NCI-H2171 (cell line): ENCODE results near the gene DET1.
A peak's percentile ranks its signal among the peaks of the same experiment; 100 is the strongest.
"Not testable (repeated sequence)": the region's sequence is repeated elsewhere in the genome, so short reads cannot be mapped to it uniquely, and the experiment has no call there.

Experiments used
- DNase-seq: peaks from one replicate; lab custom pipeline; 2025; lab: John Stamatoyannopoulos, UW

Gene DET1

DNA sequence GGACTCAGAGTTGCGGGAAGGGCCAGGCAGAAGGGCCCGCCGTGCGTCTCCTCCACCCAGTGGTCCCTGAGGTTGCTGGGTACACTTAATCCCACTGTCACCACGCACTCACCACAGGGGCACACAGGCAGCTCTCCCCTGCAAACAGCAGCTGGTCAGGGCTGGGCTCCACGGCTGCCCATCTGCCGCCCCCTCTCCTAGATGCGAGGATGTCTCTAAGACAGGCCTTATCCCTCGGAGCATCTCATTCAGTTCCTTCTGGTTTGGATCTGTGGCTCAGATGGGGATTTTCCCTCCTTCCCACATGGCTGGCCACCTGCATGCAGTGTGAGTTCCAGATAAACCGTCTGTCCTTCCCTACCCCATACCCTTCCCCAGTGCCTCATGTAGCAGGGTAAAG, 52.6 kb downstream of the DET1 start:
- peak; percentile 29 for DNase-seq

DNA sequence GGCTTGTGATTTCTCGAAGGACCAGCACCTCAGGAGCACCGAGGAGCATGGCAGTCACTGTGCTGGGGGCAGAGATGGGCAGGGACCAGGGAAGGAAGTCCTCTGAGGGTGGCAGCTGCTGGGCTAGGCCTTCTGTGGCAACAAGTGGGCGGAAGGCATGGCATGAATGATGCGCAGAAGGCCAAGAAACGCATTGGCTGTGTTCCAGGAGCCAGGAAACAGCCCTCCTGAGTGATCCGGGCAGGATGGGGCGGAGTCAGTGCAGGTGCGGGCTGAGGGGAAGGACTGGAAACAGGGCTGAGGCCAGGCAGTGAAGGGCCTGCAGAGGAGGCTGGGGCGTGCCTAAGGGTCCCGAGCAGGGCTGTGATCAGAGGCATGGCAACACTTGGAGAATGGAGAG, 55.3 kb downstream of the DET1 start:
- peak; percentile 23 for DNase-seq

GRCh38 chr15:88490036-88490435, 56.4 kb downstream of the DET1 start:
- DNase-seq: no peak

DNA sequence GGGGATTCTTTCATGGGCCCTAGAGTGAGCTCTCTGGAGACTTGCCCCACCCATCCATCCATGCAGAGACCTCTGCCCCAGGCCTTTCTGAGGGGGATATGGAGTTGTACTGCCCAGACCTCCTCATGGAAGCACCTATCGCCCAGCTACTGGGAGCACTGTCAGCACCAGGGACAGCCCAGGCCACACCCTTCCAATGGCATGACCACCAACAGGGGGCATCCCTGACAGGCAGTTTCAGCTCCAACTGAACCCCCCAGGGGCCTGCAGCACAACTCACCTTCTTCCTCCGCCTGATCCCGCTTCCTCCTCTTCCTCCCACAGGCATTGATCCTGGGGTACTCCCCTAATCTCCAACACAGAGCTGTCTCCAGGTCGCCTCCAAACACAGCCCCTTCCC, 57.2 kb downstream of the DET1 start:
- DNase-seq: no peak

DNA sequence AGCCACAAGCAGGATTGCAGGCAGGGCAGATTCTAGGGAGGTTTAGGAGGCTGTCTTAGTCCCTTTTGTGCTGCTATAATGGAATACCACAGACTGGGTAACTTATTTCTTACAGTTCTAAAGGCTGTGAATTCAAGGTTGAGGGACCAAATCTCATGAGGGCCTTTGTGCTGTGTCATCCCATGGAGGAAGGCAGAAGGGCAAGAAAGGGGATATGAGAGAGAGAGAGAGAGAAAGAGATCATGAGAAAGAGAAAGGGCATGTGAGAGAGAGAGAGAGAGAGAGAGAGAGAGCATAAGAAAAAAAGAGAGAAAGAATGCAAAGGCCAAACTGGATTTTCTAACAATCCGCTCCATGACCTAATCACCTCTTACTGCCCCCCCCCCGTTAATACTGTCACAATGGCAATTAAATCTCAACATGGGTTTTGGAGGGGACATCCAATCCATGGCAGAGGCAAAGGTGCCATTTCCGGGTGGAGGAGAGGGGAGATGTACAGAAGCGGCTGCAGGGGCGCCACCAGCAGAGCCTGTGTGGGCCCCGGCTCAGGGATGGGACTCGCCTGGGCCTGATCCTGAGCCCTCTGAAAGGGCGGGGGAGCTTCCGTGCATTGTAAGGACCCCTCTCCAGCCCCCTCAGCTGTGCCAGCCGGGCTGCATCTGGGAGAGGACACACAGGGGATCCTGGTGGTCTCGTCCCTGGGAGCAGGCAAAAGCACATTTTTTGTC, 58.5 kb downstream of the DET1 start:
- DNase-seq: no peak

- DNase-seq: no peak
Measured at GRCh38 chr15:88487178-88487795, 59.2 kb downstream of the DET1 start.

DNA sequence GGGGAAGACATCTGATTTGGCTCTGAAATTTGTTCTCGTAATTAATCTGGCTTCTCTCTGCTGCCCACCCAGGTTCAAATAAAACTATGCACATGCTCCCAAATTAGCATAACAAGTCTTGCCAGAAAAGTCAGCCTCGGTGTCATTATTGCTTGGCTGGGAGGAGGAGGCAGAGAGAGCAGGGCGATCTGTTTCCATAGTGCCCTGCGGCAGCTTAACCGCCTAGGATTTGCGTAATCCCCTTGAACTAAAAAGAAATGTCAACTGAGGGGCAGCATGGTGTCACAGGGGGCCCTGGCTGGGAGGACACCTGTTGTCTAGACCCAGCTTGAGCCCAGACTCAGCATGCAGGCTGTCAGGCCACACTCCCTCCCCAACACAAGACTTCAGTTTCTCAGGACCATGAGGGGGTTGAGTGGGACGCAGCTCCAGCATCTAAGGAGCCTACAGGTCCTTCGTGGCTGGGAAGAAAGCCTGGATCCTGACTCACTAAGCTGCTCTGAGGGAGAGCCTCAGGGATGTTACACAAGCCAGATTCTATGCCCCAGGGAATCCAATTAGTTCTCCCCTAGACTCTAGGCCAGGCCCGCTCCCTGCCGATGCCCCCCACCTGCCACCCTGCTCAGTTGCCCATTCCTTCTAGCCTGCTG, 61.7 kb downstream of the DET1 start:
- DNase-seq: no peak

GRCh38 chr15:88482263-88482662, 64.2 kb downstream of the DET1 start:
- no peak for DNase-seq

GRCh38 chr15:88480981-88481380, 65.5 kb downstream of the DET1 start:
- DNase-seq: no peak

- DNase-seq: no peak
Measured at GRCh38 chr15:88479169-88479568, 67.3 kb downstream of the DET1 start.

- DNase-seq: no peak
Measured at GRCh38 chr15:88477904-88478303, 68.6 kb downstream of the DET1 start.

DNA sequence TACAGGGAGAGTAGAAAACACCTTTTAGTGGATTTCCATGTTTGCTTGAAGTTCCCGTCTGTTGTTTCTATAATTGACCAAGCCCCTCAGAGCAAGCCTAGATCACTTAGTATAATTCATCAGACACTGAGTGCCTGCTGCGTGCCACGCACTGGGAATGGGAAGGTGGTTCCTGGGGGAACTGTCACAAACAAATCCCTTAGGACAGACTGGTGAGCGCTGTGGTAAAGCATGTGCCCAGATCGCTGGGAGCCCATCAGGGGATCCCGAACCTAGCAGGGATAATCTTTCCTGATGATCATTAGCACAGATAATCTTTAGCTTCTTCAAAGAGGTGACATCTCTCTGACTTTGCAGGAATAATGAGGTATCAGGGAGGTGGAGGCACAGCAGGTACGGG, 69.4 kb downstream of the DET1 start:
- no peak for DNase-seq

GRCh38 chr15:88476635-88477060, 69.8 kb downstream of the DET1 start:
- DNase-seq: peak; percentile 62

- DNase-seq: not testable (repeated sequence)
Measured at GRCh38 chr15:88473661-88474293, 72.7 kb downstream of the DET1 start.

GRCh38 chr15:88472225-88472624, 74.3 kb downstream of the DET1 start:
- no peak for DNase-seq

- DNase-seq: no peak
Measured at GRCh38 chr15:88470625-88471372, 75.7 kb downstream of the DET1 start.

GRCh38 chr15:88469321-88469720, 77.2 kb downstream of the DET1 start:
- no peak for DNase-seq

DNA sequence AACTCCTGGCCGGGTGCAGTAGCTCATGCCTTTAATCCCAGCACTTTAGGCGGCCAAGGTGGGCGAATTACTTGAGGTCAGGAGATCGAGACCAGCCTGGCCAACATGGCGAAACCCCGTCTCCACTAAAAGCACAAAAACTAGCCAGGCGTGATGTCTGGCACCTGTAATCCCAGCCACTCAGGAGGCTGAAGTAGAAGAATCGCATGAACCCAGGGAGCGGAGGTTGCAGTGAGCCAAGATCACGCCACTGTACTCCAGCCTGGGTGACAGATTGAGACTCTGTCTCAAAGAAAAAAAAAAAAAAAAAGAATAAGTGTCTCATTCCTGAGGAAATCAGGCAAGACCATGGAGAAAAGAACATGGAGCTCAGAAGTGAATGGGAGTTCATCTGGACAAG, 77.8 kb downstream of the DET1 start:
- not testable (repeated sequence) for DNase-seq

DNA sequence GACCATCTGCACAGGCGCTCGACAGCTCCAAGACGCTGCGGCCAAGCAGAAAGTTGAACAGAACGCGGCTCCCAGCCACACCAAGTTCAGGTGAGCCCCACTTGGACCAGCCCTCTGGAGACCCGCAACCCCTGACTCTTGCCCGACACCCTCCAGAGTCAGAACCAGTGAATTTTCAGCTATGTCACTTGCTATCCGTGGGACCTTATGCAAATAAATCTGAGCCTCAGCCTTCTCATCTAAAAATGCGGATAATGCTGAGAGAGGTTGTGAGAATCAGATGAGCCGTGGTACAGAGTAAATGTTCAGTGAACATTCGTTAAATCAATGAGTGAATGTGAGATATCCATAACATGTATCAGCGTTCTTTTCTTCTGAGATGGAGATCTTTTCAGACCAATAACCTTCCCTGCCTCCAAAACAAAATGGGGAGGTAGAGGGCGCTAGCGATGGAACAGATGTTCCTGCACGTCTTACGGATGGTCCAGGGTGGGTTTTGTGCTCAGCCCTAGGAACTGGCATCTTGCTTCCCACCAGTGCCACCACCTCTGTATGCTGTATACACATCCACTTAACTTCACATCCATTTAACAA, 78.4 kb downstream of the DET1 start:
- DNase-seq: no peak

- peak; percentile 84 for DNase-seq
Measured at GRCh38 chr15:88467073-88467934, 79.2 kb downstream of the DET1 start, which contains the start of the genes MRPL46 and MRPS11. Gene MRPL46 (minus strand): TSS chr15:88467388. CDS start chr15:88467377, 11 bp downstream. Gene MRPS11 (plus strand): TSS chr15:88467708. CDS start chr15:88467718, 10 bp downstream.
